ENCODE data around the gene PLPPR3.

The PLPPR3 gene

DNA sequence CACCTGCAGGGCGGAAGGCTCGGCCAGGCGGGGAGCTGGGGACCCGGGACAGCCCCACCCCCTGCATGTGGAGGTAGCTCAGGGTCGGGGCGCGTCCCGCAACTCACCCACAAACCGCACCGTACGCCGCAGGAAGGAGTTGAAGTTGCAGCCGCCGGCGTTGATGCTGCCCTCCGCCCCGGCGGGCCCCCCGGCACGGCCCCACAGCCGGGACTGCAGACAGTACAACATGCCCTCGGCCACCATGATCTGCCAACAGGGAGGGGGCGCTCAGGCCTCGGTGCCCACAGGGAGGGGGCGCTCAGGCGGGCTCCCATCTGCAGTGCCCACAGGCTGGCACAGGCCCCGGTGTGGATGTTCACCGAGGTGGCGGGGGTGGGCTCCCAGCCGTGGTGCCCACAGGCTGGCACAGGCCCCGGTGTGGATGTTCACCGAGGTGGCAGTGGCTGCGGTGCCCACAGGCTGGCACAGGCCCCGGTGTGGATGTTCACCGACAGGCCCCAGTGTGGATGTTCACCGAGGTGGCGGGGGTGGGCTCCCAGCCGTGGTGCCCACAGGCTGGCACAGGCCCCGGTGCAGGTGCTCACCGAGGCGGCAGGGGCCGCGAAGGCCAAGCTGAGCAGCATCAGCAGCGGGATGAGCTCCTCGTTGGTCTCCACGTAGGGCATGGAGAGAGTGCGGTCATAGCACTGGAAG lies 6.5 kb downstream of the PLPPR3 start:
- Histone ChIP-seq H3K27ac (ENCODE audit: low read length) (no peak overlapping the region), H3K4me1 (ENCODE audit: control insufficient read depth, insufficient read depth, low read length) (no peaks in the 10 kb centered on the region; the same call in 1 of the 2 replicates), H3K9me3 (ENCODE audit: control insufficient read depth, insufficient read depth, low read length) (no peaks in the 10 kb centered on the region), H3K27me3 (ENCODE audit: control insufficient read depth, insufficient read depth, low read length) (no peaks in the 10 kb centered on the region), H3K4me3 (ENCODE audit: low read length) (no peak overlapping the region), H3K36me3 (ENCODE audit: control insufficient read depth, insufficient read depth, low read length) (peaks cover 34% of the 10 kb centered on the region)
- DNase-seq (ENCODE audit: low read depth, low spot score) = no peak
- WGBS (ENCODE audit: insufficient coverage, insufficient read length) = no CpG with 5 or more reads among the region's 47 CpGs

DNA sequence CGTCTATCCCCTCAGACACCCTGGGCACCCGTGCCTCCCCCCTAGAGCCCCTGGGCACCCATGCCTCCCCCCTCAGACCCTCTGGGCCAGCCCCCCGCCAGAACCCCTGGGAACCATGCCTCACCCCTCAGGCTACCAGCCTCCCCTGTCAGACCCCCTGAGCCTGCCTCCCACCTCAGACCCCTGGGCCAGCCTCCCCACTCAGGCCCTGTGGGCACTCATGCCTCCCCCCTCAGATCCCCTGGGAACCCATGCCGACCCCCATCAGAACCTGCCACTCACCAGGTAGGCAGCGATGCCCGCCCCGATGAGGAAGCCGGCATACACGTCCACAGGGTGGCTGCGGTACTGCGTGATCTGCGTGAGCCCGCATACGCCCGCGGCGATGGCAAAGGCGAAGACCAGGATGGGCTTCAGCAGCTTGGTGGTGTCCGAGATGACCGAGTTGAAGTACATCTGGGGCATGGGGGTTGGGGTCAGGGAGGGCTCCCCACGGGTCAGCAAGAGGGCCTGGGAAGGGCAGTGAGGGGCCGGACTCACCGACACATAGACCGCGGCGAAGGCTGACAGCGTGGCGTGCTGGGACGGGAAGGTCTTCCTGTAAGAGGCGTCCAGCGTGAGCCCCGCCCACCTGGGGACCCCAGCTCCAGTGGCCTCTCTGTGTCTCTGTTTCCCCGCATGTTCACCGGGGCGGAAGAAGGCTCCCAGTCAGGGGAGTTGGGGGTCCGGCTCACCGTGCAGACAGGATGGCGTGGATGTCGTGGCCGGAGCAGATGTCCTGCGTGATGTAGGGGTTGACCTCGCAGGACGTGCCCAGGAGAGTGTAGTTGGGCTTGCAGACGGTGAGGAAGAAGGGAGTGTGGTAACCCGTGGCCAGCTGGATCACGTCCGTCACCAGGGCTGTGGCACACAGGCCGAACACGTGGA lies 7.3 kb downstream of the PLPPR3 start:
- Histone ChIP-seq H3K9me3 (ENCODE audit: control insufficient read depth, insufficient read depth, low read length) (no peaks in the 10 kb centered on the region), H3K36me3 (ENCODE audit: control insufficient read depth, insufficient read depth, low read length) (peaks cover 40% of the 10 kb centered on the region), H3K27me3 (ENCODE audit: control insufficient read depth, insufficient read depth, low read length) (no peaks in the 10 kb centered on the region), H3K4me1 (ENCODE audit: control insufficient read depth, insufficient read depth, low read length) (no peaks in the 10 kb centered on the region; the same call in 1 of the 2 replicates), H3K4me3 (ENCODE audit: low read length) (no peak overlapping the region), H3K27ac (ENCODE audit: low read length) (no peak overlapping the region)
- no peak for DNase-seq (ENCODE audit: low read depth, low spot score)
- WGBS (ENCODE audit: insufficient coverage, insufficient read length) = no CpG with 5 or more reads among the region's 49 CpGs

DNA sequence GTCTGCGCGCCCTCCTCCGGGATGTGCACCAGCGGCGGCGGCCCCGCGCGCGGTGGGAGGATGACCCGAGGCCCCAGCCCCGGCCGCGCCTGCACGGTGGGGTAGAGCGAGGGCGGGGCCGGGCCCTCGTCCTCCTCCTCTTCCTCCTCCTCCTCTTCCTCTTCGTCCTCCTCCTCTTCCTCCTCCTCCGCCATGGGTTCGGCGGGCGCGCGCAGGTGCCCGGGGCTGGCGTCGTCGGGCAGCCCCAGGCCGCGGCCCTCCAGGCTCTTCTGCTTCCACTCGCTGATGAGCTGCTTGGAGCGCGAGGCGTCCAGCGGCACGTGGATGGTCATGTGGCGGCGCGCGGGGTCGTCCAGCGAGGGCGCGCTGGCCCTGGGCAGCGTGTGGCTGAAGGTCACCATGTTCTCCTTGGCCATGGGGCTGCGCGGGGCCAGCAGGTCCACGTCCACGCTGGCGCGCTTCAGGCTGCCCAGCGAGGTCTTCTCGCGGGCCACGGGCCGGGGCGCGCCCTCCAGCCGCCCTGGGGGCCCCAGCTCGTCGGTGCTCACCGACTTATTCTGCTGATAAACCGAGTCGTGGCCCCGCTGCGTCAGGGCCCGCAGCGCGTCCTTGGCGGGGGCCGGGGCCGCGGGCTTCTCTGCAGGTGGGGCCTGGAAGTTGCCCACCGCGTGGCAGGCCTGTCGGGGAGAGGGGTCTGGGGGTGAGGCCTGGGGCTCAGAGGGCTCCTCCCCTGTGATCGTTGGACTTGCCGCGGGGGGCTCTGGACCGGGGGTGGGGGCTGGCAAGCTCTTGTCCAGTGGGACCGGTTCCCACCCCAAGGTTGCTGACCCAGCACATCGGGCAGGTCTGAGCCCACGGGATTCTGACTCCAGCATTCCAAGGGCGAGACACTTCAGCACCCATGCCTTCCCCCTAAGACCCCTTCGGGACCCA lies 8.3 kb downstream of the PLPPR3 start:
- no CpG with 5 or more reads among the region's 87 CpGs for WGBS (ENCODE audit: insufficient coverage, insufficient read length)
- H3K27ac ChIP-seq (ENCODE audit: low read length) = no peak overlapping the region
- no peaks in the 10 kb centered on the region for H3K27me3 ChIP-seq (ENCODE audit: control insufficient read depth, insufficient read depth, low read length)
- H3K36me3 ChIP-seq (ENCODE audit: control insufficient read depth, insufficient read depth, low read length) = peaks cover 47% of the 10 kb centered on the region
- no peaks in the 10 kb centered on the region; the same call in 1 of the 2 replicates for H3K4me1 ChIP-seq (ENCODE audit: control insufficient read depth, insufficient read depth, low read length)
- no peaks in the 10 kb centered on the region for H3K9me3 ChIP-seq (ENCODE audit: control insufficient read depth, insufficient read depth, low read length)
- H3K4me3 ChIP-seq (ENCODE audit: low read length) = no peak overlapping the region
- DNase-seq (ENCODE audit: low read depth, low spot score) = no peak

DNA sequence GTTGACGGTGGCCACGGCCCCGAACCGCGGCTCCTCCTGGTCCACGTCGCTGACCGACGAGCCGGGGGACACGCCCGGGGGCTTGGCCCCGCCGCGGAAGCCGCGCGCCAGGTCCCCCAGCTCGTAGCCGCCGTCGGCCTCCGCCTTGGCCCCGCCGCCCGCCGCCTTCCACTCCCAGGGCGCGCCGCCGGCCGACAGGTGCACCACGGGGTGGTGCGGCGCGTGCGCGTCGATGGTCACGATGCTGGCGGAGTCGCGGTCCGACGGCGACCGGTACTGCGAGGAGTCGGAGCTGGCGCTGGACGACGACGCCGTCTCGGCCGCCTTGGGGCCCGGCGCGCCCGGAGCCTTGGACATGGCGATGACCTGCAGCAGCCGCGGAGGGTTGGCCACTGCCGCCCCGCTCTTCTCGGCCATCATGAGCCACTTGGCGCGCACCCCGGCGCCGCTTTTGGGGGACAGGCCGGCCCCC lies 9.0 kb downstream of the PLPPR3 start:
- no peaks in the 10 kb centered on the region for H3K27me3 ChIP-seq (ENCODE audit: control insufficient read depth, insufficient read depth, low read length)
- no peaks in the 10 kb centered on the region; the same call in 1 of the 2 replicates for H3K4me1 ChIP-seq (ENCODE audit: control insufficient read depth, insufficient read depth, low read length)
- no CpG with 5 or more reads among the region's 72 CpGs for WGBS (ENCODE audit: insufficient coverage, insufficient read length)
- DNase-seq (ENCODE audit: low read depth, low spot score) = no peak
- H3K27ac ChIP-seq (ENCODE audit: low read length) = no peak overlapping the region
- peaks cover 54% of the 10 kb centered on the region for H3K36me3 ChIP-seq (ENCODE audit: control insufficient read depth, insufficient read depth, low read length)
- no peak overlapping the region; the same call in 1 of the 2 replicates for H3K4me3 ChIP-seq (ENCODE audit: low read length)
- no peaks in the 10 kb centered on the region for H3K9me3 ChIP-seq (ENCODE audit: control insufficient read depth, insufficient read depth, low read length)

DNA sequence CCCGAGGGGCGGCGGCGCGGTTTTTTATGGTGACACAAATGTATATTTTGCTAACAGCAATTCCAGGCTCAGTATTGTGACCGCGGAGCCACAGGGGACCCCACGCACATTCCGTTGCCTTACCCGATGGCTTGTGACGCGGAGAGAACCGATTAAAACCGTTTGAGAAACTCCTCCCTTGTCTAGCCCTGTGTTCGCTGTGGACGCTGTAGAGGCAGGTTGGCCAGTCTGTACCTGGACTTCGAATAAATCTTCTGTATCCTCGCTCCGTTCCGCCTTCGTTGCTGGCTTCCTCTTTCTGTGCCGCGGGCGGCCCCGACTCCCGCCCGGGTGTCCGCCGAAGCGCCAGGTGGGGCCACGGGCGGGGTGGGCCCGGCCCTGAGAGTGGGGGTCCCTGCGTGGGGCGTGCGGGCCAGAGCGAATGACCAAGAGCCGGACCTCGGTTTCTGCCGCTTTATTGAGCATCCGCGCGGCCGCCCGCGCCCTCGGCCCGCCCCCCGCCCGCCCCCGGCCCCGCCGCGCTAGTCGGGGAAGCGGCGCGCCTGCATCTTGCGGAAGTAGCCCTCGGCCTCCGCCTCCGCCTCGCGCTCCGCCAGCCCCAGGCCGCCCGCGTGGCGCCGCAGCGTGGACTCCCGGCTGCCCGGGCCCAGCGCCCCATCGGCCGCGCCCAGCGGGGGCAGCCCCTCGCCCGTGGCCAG lies 9.6 kb downstream of the PLPPR3 start:
- Histone ChIP-seq H3K4me3 (ENCODE audit: low read length) (no peak overlapping the region), H3K27me3 (ENCODE audit: control insufficient read depth, insufficient read depth, low read length) (no peaks in the 10 kb centered on the region), H3K27ac (ENCODE audit: low read length) (no peak overlapping the region), H3K9me3 (ENCODE audit: control insufficient read depth, insufficient read depth, low read length) (no peaks in the 10 kb centered on the region), H3K36me3 (ENCODE audit: control insufficient read depth, insufficient read depth, low read length) (peaks cover 60% of the 10 kb centered on the region), H3K4me1 (ENCODE audit: control insufficient read depth, insufficient read depth, low read length) (no peaks in the 10 kb centered on the region; the same call in 1 of the 2 replicates)
- DNase-seq (ENCODE audit: low read depth, low spot score) = no peak
- no CpG with 5 or more reads among the region's 80 CpGs for WGBS (ENCODE audit: insufficient coverage, insufficient read length)

DNA sequence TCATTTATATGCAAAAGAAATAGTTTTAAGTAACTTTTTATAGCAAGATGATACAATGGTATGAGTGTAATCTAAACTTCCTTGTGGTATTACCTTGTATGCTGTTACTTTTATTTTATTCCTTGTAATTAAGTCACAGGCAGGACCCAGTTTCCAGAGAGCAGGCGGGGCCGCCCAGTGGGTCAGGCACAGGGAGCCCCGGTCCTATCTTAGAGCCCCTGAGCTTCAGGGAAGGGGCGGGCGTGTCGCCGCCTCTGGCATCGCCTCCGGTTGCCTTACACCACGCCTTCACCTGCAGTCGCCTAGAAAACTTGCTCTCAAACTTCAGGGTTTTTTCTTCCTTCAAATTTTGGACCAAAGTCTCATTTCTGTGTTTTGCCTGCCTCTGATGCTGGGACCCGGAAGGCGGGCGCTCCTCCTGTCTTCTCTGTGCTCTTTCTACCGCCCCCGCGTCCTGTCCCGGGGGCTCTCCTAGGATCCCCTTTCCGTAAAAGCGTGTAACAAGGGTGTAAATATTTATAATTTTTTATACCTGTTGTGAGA lies 10.2 kb downstream of the PLPPR3 start:
- H3K27me3 ChIP-seq (ENCODE audit: control insufficient read depth, insufficient read depth, low read length) = no peaks in the 10 kb centered on the region
- H3K4me1 ChIP-seq (ENCODE audit: control insufficient read depth, insufficient read depth, low read length) = no peaks in the 10 kb centered on the region; the same call in 1 of the 2 replicates
- H3K9me3 ChIP-seq (ENCODE audit: control insufficient read depth, insufficient read depth, low read length) = no peaks in the 10 kb centered on the region
- peaks cover 66% of the 10 kb centered on the region for H3K36me3 ChIP-seq (ENCODE audit: control insufficient read depth, insufficient read depth, low read length)
- no peak for DNase-seq (ENCODE audit: low read depth, low spot score)
- no peak overlapping the region for H3K27ac ChIP-seq (ENCODE audit: low read length)
- WGBS (ENCODE audit: insufficient coverage, insufficient read length) = no CpG with 5 or more reads among the region's 20 CpGs
- H3K4me3 ChIP-seq (ENCODE audit: low read length) = no peak overlapping the region

DNA sequence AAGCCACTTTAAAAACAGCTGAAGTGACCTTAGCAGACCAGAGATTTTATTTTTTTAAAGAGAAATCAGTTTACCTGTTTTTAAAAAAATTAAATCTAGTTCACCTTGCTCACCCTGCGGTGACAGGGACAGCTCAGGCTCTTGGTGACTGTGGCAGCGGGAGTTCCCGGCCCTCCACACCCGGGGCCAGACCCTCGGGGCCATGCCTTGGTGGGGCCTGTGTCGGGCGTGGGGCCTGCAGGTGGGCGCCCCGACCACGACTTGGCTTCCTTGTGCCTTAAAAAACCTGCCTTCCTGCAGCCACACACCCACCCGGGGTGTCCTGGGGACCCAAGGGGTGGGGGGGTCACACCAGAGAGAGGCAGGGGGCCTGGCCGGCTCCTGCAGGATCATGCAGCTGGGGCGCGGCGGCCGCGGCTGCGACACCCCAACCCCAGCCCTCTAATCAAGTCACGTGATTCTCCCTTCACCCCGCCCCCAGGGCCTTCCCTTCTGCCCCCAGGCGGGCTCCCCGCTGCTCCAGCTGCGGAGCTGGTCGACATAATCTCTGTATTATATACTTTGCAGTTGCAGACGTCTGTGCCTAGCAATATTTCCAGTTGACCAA lies 10.8 kb downstream of the PLPPR3 start:
- WGBS (ENCODE audit: insufficient coverage, insufficient read length) = no CpG with 5 or more reads among the region's 25 CpGs
- peaks cover 72% of the 10 kb centered on the region for H3K36me3 ChIP-seq (ENCODE audit: control insufficient read depth, insufficient read depth, low read length)
- no peak overlapping the region for H3K4me3 ChIP-seq (ENCODE audit: low read length)
- H3K27ac ChIP-seq (ENCODE audit: low read length) = no peak overlapping the region
- no peaks in the 10 kb centered on the region; the same call in 1 of the 2 replicates for H3K4me1 ChIP-seq (ENCODE audit: control insufficient read depth, insufficient read depth, low read length)
- no peak for DNase-seq (ENCODE audit: low read depth, low spot score)
- H3K27me3 ChIP-seq (ENCODE audit: control insufficient read depth, insufficient read depth, low read length) = no peaks in the 10 kb centered on the region
- H3K9me3 ChIP-seq (ENCODE audit: control insufficient read depth, insufficient read depth, low read length) = no peaks in the 10 kb centered on the region

DNA sequence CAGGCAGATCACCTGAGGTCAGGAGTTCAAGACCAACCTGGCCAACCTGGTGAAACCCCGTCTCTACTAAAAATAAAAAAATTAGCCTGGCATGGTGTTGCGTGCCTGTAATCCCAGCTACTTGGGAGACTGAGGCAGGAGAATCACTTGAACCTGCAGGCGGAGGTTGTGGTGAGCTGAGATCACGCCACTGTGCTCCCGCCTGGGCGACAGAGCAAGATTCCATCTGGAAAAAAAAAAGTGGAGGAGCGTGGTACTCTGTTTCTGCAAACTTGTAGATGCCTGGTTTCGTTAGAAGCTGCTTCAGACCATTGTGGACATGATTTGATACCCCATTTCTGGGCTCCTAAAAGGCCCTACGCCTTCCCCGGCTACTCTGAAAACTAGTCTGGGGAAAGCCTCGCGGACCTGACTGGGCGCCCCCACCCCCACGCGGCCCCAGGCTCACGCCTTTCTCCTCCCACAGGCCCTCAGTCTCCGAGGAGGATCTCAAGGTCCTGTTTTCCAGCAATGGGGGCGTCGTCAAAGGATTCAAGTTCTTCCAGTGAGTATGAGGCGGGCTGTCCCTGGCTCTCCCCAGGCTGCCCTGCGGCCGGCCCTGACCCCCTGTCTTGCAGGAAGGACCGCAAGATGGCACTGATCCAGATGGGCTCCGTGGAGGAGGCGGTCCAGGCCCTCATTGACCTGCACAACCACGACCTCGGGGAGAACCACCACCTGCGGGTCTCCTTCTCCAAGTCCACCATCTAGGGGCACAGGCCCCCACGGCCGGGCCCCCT lies 11.5 kb downstream of the PLPPR3 start:
- Histone ChIP-seq H3K27me3 (ENCODE audit: control insufficient read depth, insufficient read depth, low read length) (no peaks in the 10 kb centered on the region), H3K36me3 (ENCODE audit: control insufficient read depth, insufficient read depth, low read length) (peaks cover 74% of the 10 kb centered on the region), H3K9me3 (ENCODE audit: control insufficient read depth, insufficient read depth, low read length) (no peaks in the 10 kb centered on the region), H3K27ac (ENCODE audit: low read length) (no peak overlapping the region), H3K4me1 (ENCODE audit: control insufficient read depth, insufficient read depth, low read length) (no peaks in the 10 kb centered on the region; the same call in 1 of the 2 replicates), H3K4me3 (ENCODE audit: low read length) (no peak overlapping the region)
- no CpG with 5 or more reads among the region's 30 CpGs for WGBS (ENCODE audit: insufficient coverage, insufficient read length)
- DNase-seq (ENCODE audit: low read depth, low spot score) = no peak

DNA sequence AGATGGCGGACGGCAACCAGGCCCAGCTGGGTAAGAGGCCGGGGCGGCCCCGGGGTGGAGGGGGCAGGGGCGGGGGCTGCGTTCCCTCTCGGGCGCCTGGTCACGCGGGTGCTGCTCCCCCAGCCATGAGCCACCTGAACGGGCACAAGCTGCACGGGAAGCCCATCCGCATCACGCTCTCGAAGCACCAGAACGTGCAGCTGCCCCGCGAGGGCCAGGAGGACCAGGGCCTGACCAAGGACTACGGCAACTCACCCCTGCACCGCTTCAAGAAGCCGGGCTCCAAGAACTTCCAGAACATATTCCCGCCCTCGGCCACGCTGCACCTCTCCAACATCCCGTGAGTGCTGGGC lies 13.4 kb downstream of the PLPPR3 start:
- DNase-seq (ENCODE audit: low read depth, low spot score) = no peak
- no peak overlapping the region for H3K4me3 ChIP-seq (ENCODE audit: low read length)
- H3K27me3 ChIP-seq (ENCODE audit: control insufficient read depth, insufficient read depth, low read length) = no peaks in the 10 kb centered on the region
- no CpG with 5 or more reads among the region's 26 CpGs for WGBS (ENCODE audit: insufficient coverage, insufficient read length)
- no peak overlapping the region for H3K27ac ChIP-seq (ENCODE audit: low read length)
- H3K36me3 ChIP-seq (ENCODE audit: control insufficient read depth, insufficient read depth, low read length) = peaks cover 82% of the 10 kb centered on the region
- no peaks in the 10 kb centered on the region; the same call in 1 of the 2 replicates for H3K4me1 ChIP-seq (ENCODE audit: control insufficient read depth, insufficient read depth, low read length)
- H3K9me3 ChIP-seq (ENCODE audit: control insufficient read depth, insufficient read depth, low read length) = no peaks in the 10 kb centered on the region
